Activated CD4-positive, alpha-beta T cell treated with anti-CD3 and anti-CD28 coated beads, Interleukin-2, amount 50 U/mL, for 24 hours (primary cell): ENCODE results near the gene ATXN7L1.

ENCODE experiments used
- DNase-seq, 2 donors: peaks; one replicate each; pipeline ENCODE4 v3.0.0-alpha.2; 2020; ENCODE audit warnings: low read depth in 1 of 2, low spot score in 1 of 2

The ATXN7L1 gene

GRCh38 chr7:105828141-105828540 lies 48.3 kb downstream of the ATXN7L1 start:
- DNase-seq: no peak

- DNase-seq: no peak
Observed at GRCh38 chr7:105827151-105827875, 49.1 kb downstream of the ATXN7L1 start.

- no peak for DNase-seq
Observed at GRCh38 chr7:105826143-105826542, 50.3 kb downstream of the ATXN7L1 start.

GRCh38 chr7:105825371-105825770 lies 51.0 kb downstream of the ATXN7L1 start:
- DNase-seq: no peak

- DNase-seq: no peak
Observed at GRCh38 chr7:105822806-105823205, 53.6 kb downstream of the ATXN7L1 start.

GRCh38 chr7:105821527-105821926 lies 54.9 kb downstream of the ATXN7L1 start:
- no peak for DNase-seq

GRCh38 chr7:105820363-105821066 lies 55.9 kb downstream of the ATXN7L1 start:
- DNase-seq: no peak

GRCh38 chr7:105819559-105819958 lies 56.8 kb downstream of the ATXN7L1 start:
- no peak for DNase-seq

GRCh38 chr7:105816954-105817615 lies 59.3 kb downstream of the ATXN7L1 start:
- DNase-seq: no peak

- DNase-seq: no peak
Observed at GRCh38 chr7:105816266-105816843, 60.0 kb downstream of the ATXN7L1 start.

- DNase-seq: no peak
Observed at GRCh38 chr7:105815576-105815975, 60.8 kb downstream of the ATXN7L1 start.

- no peak for DNase-seq
Observed at GRCh38 chr7:105814481-105814880, 61.9 kb downstream of the ATXN7L1 start.

- DNase-seq: no peak
Observed at GRCh38 chr7:105811189-105811847, 65.1 kb downstream of the ATXN7L1 start.

GRCh38 chr7:105810556-105810955 lies 65.8 kb downstream of the ATXN7L1 start:
- no peak for DNase-seq

GRCh38 chr7:105808703-105809590 lies 67.5 kb downstream of the ATXN7L1 start:
- DNase-seq: peak; percentile 64 to 87

- DNase-seq: no peak
Observed at GRCh38 chr7:105808209-105808608, 68.2 kb downstream of the ATXN7L1 start.

GRCh38 chr7:105807448-105807762 lies 69.0 kb downstream of the ATXN7L1 start:
- DNase-seq: no peak

- peak; percentile 39 to 78 for DNase-seq
Observed at GRCh38 chr7:105806592-105807447, 69.6 kb downstream of the ATXN7L1 start.

- DNase-seq: no peak
Observed at GRCh38 chr7:105805447-105806019, 70.9 kb downstream of the ATXN7L1 start.
